Measurements from ENCODE around the gene RALGDS. TPM values are rescaled to one million over a fixed set of nuclear protein-coding genes. Genes with fewer than 3 reads are reported as not detected.

RALGDS gene
- total and polyA plus RNA-seq, 2 donors (not counting 1 experiment from before 2014, with no cell fraction given) = 62.4 to 88.0 TPM

DNA sequence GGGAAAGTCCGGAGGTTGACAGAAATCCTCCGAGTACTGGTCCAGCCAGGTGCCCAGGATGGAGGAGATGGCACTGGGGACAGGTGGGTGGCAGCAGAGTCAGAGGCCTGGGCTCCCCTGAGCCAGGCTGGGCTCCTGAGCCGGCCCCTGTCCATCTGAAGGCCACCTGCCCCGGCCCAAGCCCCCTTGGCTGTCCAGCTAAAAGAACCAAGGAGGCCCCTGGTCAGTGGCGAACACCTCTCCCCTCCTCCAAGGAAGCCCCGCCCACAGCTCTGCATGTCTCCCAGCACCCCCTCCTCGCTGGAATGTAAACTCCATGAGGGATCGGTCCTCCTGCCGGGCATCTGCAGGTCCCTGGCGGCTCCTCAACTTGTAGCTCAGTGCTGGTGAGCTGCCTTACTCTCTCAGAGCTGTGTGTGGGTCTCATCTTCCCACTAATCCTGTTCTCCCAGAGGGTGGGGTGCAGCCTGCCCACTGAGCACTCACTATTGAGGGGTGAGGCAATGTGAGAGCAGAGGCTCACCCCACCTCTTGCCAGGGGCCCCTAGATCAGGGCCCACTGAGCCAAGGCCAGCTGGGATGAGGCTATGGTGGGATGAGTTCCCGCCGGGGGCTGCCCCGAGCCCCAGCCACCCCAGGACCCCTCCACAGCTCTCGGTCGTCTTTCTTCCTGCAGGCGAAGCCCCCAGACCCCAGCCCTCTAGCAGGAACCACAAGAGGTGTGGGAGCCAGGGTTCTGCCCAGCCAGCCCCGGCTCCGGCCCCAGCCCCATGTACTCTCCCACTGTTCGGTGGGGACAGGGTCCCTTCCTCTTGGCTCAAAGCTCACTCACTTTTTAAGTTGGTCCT, 12.0 kb downstream of the RALGDS start:
- Mint-ChIP-seq H3K27ac (no peak overlapping the region), H3K9me3 (ENCODE audit: insufficient read depth) (no peaks in the 10 kb centered on the region), H3K27me3 (no peaks in the 10 kb centered on the region), H3K4me1 (peaks cover 21% of the 10 kb centered on the region), H3K4me3 (no peak overlapping the region)
- H4K20me1 ChIP-seq (ENCODE audit: control insufficient read depth, insufficient read depth, low read length, poor library complexity, severe bottlenecking) = peaks cover 15% of the 10 kb centered on the region
- H3K4me2 ChIP-seq (replicated peaks; ENCODE audit: low read depth, low read length, poor library complexity, severe bottlenecking) = no peak overlapping the region
- intact Hi-C loops (cut with micrococcal nuclease) = no loop called here
- H3K27me3 ChIP-seq (replicated peaks in 1 of 4; ENCODE audit: control extremely low read depth in 1 of 4, control insufficient read depth in 3 of 4, insufficient read depth in 4 of 4, low read length in 3 of 4) = no peaks in the 10 kb centered on the region
- peaks cover 0 to 52% of the 10 kb centered on the region in 2 experiments for H3K36me3 ChIP-seq (replicated peaks in 1 of 2; ENCODE audit: control extremely low read depth in 1 of 2, control insufficient read depth in 1 of 2, extremely low read depth in 1 of 2, insufficient read depth in 2 of 2, low read length in 1 of 2)
- ChIA-PET POLR2A (interaction anchor here (0.7 to 1.2 kb wide), 3 partner anchors 8 to 25 kb away, joined by 3 read pairs; no protein-coding TSS in a partner anchor), CTCF (interaction anchor here (1.4 to 26.5 kb wide), 3 partner anchors 14 to 70 kb away, joined by 3 to 599 read pairs (median 3); no protein-coding TSS in a partner anchor)
- peaks cover 24% of the 10 kb centered on the region for H3K79me2 ChIP-seq (ENCODE audit: control insufficient read depth, insufficient read depth, low read length)
- ATAC-seq (ENCODE audit: low read depth) (no peak), DNase-seq (no peak)
- 98% methylated on average over 19 of the region's 19 CpGs for whole genome bisulfite sequencing (ENCODE audit: insufficient coverage)
- H3K9ac ChIP-seq (ENCODE audit: low read length) = no peak overlapping the region
- no peak overlapping the region for H3K4me3 ChIP-seq (ENCODE audit: control extremely low read depth in 1 of 5, extremely low read depth in 1 of 5, insufficient read depth in 1 of 5, low read depth in 2 of 5, low read length in 4 of 5)
- H3K4me1 ChIP-seq (ENCODE audit: control insufficient read depth in 2 of 2, insufficient read depth in 2 of 2, low read length in 2 of 2) = peaks cover 23 to 25% of the 10 kb centered on the region in 2 donors
- no peak for TF ChIP-seq CTCF (IDR thresholded peaks at IDR 0.05)
- TF ChIP-seq EZH2 (IDR thresholded peaks at IDR 0.05; ENCODE audit: borderline replicate concordance, insufficient read depth, low read depth, low read length, poor library complexity, severe bottlenecking) = no peak
- peaks cover 0 to 5% (median 0%) of the 10 kb centered on the region in 3 donors for H3K9me3 ChIP-seq (ENCODE audit: control extremely low read depth in 1 of 3, control insufficient read depth in 2 of 3, insufficient read depth in 1 of 3, low read length in 2 of 3)
- no peak overlapping the region for H2AFZ ChIP-seq (ENCODE audit: insufficient read depth, low read depth, low read length, poor library complexity, severe bottlenecking)
- H3K27ac ChIP-seq (ENCODE audit: low read length in 2 of 2) = no peak overlapping the region
